NCI-H1105 treated with DMSO at 0.1 percent for 48 hours (cell line): Measurements from ENCODE around the gene QSOX1.
A peak's percentile ranks its signal among the peaks of the same experiment; 100 is the strongest.

Source experiments
- DNase-seq: peaks from one replicate; lab custom pipeline; 2025; lab: John Stamatoyannopoulos, UW

Gene QSOX1

GRCh38 chr1:180234369-180235076 lies 79.9 kb downstream of the QSOX1 start:
- DNase-seq, result no peak

- no peak for DNase-seq
These were observed 80.4 kb downstream of the QSOX1 start for GRCh38 chr1:180235077-180235501.

- DNase-seq, result peak; percentile 22
These were observed 81.0 kb downstream of the QSOX1 start for GRCh38 chr1:180235502-180236239.

GRCh38 chr1:180236698-180237509 lies 82.2 kb downstream of the QSOX1 start:
- DNase-seq, result no peak

- DNase-seq, result no peak
These were observed 83.3 kb downstream of the QSOX1 start for GRCh38 chr1:180237869-180238476.

- DNase-seq, result no peak
These were observed 84.0 kb downstream of the QSOX1 start for GRCh38 chr1:180238675-180239074.

GRCh38 chr1:180239145-180240096 lies 84.8 kb downstream of the QSOX1 start:
- no peak for DNase-seq

- no peak for DNase-seq
These were observed 87.3 kb downstream of the QSOX1 start for GRCh38 chr1:180241716-180242544.

GRCh38 chr1:180243517-180244221 lies 89.0 kb downstream of the QSOX1 start:
- no peak for DNase-seq

GRCh38 chr1:180244840-180245239 lies 90.2 kb downstream of the QSOX1 start:
- no peak for DNase-seq

- DNase-seq, result no peak
These were observed 91.9 kb downstream of the QSOX1 start for GRCh38 chr1:180246579-180246978.

GRCh38 chr1:180247061-180247460 lies 92.4 kb downstream of the QSOX1 start:
- no peak for DNase-seq

- no peak for DNase-seq
These were observed 92.9 kb downstream of the QSOX1 start for GRCh38 chr1:180247580-180247979.

- DNase-seq, result no peak
These were observed 93.5 kb downstream of the QSOX1 start for GRCh38 chr1:180248176-180248575.

GRCh38 chr1:180248731-180249681 lies 94.3 kb downstream of the QSOX1 start:
- no peak for DNase-seq

- DNase-seq, result no peak
These were observed 95.2 kb downstream of the QSOX1 start for GRCh38 chr1:180249725-180250498.

GRCh38 chr1:180250499-180250770 lies 95.8 kb downstream of the QSOX1 start:
- DNase-seq, result no peak
